Sigmoid colon (tissue), 3 donors: Measurements from ENCODE around the gene AP4M1.

ENCODE experiments used
- CTCF ChIP-seq, 4 experiments: fragments of 450-650 bp in 3 of 4; fragments of 200-600 bp in 1 of 4; IDR thresholded peaks; one replicate each; pipeline ENCODE4 v1.5.1; 2016 to 2019; ENCODE audit warnings: antibody characterized with exemption in 4 of 4, mild to moderate bottlenecking in 3 of 4, moderate library complexity in 2 of 4
- POLR2A ChIP-seq, 2 donors: fragments of 450-650 bp; IDR thresholded peaks; one replicate each; pipeline ENCODE4 v1.6.1; 2016; ENCODE audit warnings: antibody characterized with exemption in 2 of 2, mild to moderate bottlenecking in 2 of 2, moderate library complexity in 2 of 2

DNA sequence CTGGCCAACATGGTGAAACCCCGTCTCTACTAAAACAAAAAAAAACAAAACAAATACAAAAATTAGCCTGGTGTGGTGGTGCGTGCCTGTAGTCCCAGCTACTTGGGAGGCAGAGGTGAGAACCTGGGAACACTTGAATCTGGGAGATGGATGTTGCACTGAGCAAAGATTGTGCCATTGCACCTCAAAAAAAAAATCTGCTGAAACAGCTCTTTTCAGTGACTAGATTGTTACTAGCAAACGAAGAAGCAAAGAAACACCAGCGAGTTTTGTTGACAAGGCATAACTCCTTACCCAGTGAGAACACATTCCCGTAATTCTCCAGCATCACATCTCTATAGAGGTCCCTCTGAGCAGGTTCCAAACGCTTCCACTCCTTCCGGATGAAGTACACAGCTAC lies 26.6 kb upstream of the AP4M1 start:
- no peak for TF ChIP-seq CTCF (IDR thresholded peaks at IDR 0.05)
- TF ChIP-seq POLR2A (IDR thresholded peaks at IDR 0.05) = no peak
